Erythroblast (primary cell): ENCODE results near the gene ZFHX3.

Experiments
- DNase-seq, 2 experiments: peaks; one replicate each; lab custom pipeline; 2025; lab: John Stamatoyannopoulos, UW
- GATA1 ChIP-seq: IDR thresholded peaks from 2 replicates; pipeline ENCODE4 v1.6.1; 2011; ENCODE audit warnings: low read depth, mild to moderate bottlenecking, control low read depth, low read length, moderate library complexity
- POLR2A ChIP-seq: IDR thresholded peaks from 2 replicates; pipeline ENCODE4 v1.6.1; 2011; ENCODE audit warnings: mild to moderate bottlenecking, low read length

ZFHX3 gene

DNA sequence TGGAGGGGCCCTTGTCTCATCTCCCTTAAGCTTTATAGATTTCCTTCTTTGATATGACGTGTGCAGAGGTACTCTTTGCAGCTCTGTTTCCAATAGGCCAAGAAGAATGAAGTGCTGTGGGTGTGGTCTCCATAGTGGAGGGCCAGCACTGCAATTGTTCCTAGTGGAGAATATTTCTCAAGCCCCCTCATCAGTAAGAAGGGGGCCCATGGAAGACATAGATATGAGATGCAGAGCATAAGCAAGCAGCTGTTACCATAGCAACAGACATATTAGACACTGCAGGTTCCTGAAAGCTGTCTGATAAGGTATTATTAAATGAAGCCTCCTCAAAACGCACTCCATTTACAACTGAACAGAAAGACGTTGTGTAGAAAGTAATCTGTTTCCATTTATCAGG is 240.7 kb downstream of the ZFHX3 start:
- peak in 1 of 2 experiments; percentile 9 for DNase-seq
- no peak for TF ChIP-seq POLR2A
- no peak for TF ChIP-seq GATA1

DNA sequence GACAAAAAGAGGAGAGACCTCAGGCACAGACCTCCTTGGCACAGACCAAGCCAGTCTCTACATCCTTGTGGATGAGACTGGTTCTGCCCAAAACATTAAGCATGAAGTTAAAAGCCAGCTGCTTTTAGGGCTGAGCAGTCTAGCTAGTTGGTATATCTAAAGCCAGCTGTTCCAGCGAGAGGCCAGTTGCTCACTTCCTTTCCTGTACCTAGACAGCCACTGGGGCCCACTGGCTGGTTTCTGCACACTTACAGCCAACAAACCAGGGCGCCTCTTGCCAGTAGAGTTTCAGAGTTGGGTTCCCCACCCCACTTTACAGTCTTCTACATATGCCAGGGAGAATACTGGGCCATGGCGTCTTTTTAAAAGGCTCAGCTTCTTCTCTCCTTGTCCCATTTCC is 242.4 kb downstream of the ZFHX3 start:
- no peak for TF ChIP-seq GATA1
- no peak for TF ChIP-seq POLR2A
- DNase-seq: no peak

DNA sequence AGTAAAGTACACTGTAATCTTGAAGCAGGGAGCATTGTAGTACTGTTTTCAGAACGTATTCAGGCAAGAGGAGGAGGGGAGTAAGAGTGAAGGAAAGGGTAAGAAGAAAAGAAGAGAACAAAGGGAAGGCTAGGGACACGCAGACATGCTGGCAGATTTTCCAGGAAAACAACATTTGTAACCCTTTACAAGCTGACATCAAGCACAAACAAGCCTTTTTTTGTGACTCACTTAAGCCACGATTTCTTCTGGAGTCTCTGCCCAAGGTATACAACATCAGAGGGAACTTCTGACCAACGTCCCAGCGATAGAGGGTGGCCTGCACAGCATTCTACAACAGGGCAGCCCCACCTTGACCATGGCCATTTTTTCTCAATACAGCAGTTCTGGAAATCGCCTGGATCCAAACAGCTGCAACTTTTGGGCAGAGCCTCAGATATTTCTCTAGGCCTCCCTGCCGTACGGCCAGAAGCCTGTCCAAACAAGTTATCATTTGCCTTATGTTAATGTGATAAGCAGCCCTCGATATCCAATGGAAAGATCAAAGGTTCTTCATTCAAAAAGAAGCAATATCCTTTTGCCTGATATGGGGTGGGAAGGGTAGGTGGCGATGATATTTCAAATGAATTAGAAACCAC is 247.3 kb downstream of the ZFHX3 start:
- no peak for TF ChIP-seq GATA1
- no peak for TF ChIP-seq POLR2A
- DNase-seq: no peak

DNA sequence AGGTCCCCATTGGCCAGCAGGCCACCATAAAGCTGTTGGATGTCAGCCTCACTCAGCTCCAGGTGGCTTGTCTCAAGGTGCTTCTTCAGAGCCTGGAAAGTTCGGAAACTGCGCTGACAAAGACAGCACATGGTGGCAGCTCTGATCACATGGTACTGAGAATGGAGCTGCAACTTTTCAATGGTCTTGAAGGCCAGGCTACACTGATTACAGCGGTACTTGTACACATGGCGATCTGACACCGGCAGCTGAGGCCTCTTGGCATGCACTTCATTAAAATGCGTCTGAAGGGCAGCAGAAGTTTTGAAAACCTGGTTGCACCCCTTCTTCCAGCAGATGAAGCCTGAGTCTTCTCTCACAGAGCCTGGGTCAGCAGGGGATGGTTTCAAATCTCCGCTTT is 249.7 kb downstream of the ZFHX3 start:
- TF ChIP-seq POLR2A (no peak), GATA1 (no peak)
- DNase-seq: no peak

DNA sequence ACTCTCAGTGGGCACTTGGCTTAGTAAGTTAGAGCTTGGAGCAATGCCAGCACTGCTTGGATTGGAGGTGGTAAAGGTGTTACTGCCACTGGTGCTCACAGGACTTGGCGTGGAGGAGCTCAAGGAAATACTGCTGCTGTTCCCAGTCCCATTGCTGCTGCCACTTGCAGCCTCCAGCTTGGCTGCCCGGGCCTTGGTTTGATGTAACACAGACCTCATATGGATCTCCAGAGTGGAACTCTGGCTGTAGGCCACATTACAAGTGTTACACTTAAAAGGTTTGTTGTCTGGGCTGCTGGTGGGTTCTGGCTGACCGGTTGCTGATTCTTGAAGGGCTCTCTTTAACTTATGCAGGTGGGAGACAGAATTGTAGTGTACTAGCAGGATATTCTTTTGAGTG is 250.3 kb downstream of the ZFHX3 start:
- DNase-seq: no peak
- TF ChIP-seq POLR2A (no peak), GATA1 (no peak)

DNA sequence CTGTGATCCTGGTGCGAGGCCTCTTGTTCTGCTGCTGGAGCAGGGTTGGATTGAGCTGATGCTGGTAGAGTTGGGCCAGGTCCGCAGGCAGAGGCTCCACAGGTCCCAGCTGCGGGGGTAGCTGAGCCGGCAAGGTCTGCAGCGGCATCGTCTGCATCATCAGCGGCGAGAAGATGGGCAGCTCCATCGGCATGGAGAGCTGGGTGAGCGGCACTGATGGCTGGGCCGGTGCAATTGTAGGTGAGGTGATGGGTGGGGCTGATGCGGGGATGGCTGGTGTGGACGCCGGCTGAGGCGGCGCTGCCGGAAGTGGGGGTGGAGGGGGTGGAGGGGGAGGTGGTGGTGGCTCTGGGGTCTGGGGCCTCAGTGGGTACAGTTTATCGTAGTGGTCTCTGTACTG is 251.7 kb downstream of the ZFHX3 start:
- TF ChIP-seq POLR2A (no peak), GATA1 (no peak)
- no peak for DNase-seq

DNA sequence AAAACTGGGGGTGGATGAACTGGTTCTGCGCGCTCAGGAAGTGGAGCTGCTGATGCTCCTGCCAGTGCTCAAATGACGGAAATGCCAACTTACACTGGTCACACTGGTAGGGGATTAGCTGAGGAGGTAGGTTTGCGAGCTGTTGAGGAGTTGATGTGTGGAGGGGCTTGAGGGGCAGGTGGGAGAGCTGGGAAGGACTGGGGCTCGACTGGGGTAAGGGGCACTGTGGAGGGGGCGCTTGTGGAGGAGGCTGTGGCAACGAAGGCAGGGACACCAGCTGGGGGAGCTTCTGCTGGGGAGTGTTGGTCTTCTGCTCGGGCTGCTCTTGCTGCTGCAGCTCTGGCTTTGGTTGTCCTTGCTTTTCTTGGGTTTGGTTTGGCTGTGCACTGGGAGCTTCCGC is 252.9 kb downstream of the ZFHX3 start:
- TF ChIP-seq GATA1 (no peak), POLR2A (no peak)
- no peak for DNase-seq

DNA sequence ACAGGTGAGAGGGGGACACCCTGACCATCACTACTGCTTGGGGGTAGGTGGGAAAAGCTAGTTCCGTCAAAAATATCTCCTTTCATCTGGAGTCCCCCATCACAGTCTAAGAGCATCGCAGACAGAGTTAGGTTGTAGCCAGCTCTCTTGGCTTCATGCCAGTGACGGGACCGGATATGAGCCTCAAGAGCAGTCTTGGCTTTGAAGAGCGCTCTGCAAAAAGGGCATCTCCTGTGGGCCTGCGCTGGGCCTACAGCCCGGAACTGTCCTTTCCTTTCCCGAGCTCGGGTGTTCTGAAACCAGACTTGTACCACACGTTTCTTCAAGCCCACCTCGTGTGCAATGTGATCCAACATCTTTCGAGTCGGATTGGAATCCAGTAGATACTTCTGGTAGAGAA is 253.6 kb downstream of the ZFHX3 start:
- no peak for DNase-seq
- TF ChIP-seq GATA1 (no peak), POLR2A (no peak)

DNA sequence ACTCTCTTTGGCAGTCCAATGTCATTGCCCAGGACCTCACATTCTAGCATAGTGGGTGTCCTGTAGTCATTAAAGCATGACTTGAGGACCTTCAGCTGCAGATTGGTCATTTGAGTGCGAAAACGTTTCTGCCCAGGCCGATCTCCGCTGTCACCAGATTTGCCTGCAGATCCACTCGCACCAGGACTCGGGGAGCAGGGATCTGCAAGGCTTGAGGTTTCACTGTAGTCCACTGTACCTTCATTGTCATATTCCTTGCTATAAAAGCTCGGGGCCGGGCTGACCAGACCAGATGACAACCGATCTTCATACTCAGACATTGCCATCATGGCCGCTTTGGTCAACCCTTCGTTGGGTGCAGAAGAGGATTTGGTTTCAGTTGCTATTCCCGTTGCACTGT is 254.2 kb downstream of the ZFHX3 start:
- TF ChIP-seq POLR2A: no peak
- TF ChIP-seq GATA1: no peak
- DNase-seq: no peak

DNA sequence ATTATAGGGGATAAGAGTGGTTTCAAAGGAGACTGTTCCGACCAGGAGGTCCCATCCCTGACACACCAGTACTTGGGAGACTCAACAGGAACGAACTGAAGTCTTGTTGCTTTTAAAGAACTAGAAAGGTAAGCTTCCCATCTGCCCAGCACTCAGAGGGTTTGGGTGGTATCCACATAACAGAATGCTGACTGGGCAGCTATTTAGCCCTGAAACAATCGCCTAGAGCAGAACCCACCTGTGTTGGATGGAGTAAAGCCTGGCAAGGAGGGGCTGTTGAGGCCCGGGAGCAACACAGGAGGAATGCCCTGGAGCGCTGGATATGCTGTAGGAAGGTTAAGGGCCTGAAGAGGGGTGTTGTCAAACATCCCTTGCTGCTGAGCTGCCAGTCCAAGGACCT is 254.9 kb downstream of the ZFHX3 start:
- DNase-seq: no peak

DNA sequence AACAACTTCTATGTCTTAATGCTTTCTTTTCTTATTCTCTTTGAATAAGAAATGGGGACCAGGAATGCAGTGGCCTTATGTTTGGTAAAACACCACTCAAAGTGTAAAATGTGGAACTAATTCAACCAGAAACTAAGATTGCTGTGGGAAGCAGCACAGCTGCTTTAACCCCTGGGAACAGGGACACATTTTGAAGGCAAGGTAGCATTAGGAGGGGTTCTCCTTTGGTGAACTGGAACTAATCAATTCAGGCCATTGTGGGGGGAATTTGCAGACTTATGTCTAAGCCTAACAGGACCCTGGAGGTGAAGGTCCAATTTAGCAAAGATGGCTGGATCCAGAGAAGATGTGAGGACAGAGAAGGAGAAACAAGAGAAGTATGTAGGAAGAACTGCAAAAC is 256.1 kb downstream of the ZFHX3 start:
- DNase-seq: no peak
- TF ChIP-seq POLR2A (no peak), GATA1 (no peak)

More for the DNA sequence above, 254.9 kb downstream of the ZFHX3 start:
- TF ChIP-seq GATA1 (no peak), POLR2A (no peak)

DNA sequence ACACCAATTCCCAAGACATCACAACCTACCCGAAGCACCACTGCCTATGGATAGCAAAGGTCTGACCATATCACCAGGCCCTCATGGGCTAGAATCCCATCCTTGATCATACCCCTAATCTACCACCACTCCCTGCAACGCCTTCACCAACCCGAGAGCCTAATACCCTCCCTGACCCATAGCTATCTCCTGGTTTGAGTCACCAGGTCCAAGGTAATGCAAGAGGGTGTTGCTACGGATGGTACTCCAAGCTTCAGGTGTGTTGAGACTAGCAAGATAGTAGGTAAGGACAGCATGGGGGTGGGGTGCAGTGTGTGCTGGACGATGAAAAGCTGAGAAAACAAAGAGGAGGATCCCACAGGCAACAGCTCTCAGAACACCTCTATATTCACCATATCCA is 258.0 kb downstream of the ZFHX3 start:
- TF ChIP-seq POLR2A (no peak), GATA1 (no peak)
- no peak for DNase-seq

DNA sequence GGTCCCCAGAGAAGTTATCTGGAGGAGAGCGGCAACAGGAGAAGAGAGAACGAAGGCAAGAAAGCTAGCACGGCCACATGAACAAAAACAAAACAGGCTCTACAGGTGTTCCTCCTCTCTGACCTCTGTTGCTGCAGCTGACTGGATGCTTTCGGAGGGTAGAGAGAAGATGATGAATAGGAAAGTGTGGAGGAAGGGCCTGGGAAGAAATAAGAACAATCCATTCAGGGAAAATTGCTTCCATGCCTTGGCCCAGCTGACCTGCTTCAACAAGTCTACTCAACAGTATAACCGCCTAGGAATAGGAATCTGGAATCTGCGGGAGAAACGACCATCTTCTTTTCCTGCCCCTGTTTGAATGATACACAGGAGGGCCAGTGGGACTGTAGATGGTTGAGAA is 258.5 kb downstream of the ZFHX3 start:
- no peak for TF ChIP-seq POLR2A
- TF ChIP-seq GATA1: no peak
- DNase-seq: no peak

DNA sequence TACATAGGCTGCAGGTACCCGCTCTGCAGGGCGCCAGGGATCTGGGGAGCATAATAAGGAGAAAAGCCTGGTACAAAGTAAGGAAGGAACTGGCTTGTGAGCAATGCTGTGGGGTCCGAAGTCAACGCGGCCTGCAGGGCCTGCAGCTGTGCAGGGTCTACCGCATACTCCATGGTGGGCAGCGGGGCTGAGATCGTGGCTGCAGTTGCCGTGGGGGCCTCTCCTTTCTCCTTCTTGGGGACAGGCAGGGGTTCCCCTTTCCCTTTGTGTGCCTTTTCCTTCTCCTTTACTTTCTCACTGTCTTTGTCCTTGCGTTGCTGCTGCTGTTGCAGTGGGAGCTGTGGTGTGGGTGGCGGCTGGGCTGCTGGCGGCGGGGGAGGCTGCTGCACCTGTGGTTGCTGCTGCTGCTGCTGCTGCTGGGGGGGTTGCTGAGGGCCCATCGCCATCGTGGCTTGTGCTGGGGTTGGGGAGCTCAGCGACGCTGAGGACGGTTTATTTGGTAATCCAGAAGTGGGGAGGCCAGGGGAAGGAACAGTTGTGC is 259.6 kb downstream of the ZFHX3 start:
- DNase-seq: no peak
- TF ChIP-seq GATA1: no peak
- no peak for TF ChIP-seq POLR2A
